ENCODE measurements around the gene SNX20. TPM values are rescaled to one million over a fixed set of nuclear protein-coding genes. Genes with fewer than 3 reads are reported as not detected.

SNX20 gene
- total and polyA plus RNA-seq, 2 of the 13 experiments (the other 11 are each of a cell fraction or from before 2014, with no cell fraction given) = not detected

- TF ChIP-seq TEAD3 (CRISPR knock-in tag; optimal IDR thresholded peaks at IDR 0.05; ENCODE audit: borderline replicate concordance) (peak; percentile 37), ZNF766 (CRISPR knock-in tag; IDR thresholded peaks at IDR 0.05; ENCODE audit: borderline replicate concordance) (no peak), TGIF2 (CRISPR knock-in tag; IDR thresholded peaks at IDR 0.05) (no peak), ZNF33B (CRISPR knock-in tag; IDR thresholded peaks at IDR 0.05) (no peak), ZBTB26 (CRISPR knock-in tag; IDR thresholded peaks at IDR 0.05; ENCODE audit: borderline replicate concordance) (no peak), SP1 (IDR thresholded peaks at IDR 0.05) (no peak), SP1 (CRISPR knock-in tag; IDR thresholded peaks at IDR 0.05) (no peak), NAIF1 (CRISPR knock-in tag; IDR thresholded peaks at IDR 0.05; ENCODE audit: borderline replicate concordance) (no peak), ZNF460 (CRISPR knock-in tag; IDR thresholded peaks at IDR 0.05; ENCODE audit: borderline replicate concordance) (no peak), SATB2 (CRISPR knock-in tag; IDR thresholded peaks at IDR 0.05) (no peak), ZEB1 (IDR thresholded peaks at IDR 0.05; ENCODE audit: insufficient replicate concordance, low read depth) (no peak), ZNF275 (CRISPR knock-in tag; IDR thresholded peaks at IDR 0.05; ENCODE audit: borderline replicate concordance) (no peak), FOXA3 (CRISPR knock-in tag; IDR thresholded peaks at IDR 0.05) (peak; percentile 72), CREB3 (CRISPR knock-in tag; IDR thresholded peaks at IDR 0.05) (no peak), ZNF574 (CRISPR knock-in tag; IDR thresholded peaks at IDR 0.05) (no peak), ZNF101 (CRISPR knock-in tag; IDR thresholded peaks at IDR 0.05; ENCODE audit: borderline replicate concordance, low read depth) (no peak), SP2 (CRISPR knock-in tag; IDR thresholded peaks at IDR 0.05) (no peak), FOXP1 (IDR thresholded peaks at IDR 0.05) (no peak), FOXP1 (CRISPR knock-in tag; IDR thresholded peaks at IDR 0.05) (peak; percentile 50; the same call in 1 of the 2 replicates), JARID2 (CRISPR knock-in tag; IDR thresholded peaks at IDR 0.05; ENCODE audit: insufficient replicate concordance) (no peak), HHEX (CRISPR knock-in tag; IDR thresholded peaks at IDR 0.05) (no peak)
- TF ChIP-seq, protein P1, sequence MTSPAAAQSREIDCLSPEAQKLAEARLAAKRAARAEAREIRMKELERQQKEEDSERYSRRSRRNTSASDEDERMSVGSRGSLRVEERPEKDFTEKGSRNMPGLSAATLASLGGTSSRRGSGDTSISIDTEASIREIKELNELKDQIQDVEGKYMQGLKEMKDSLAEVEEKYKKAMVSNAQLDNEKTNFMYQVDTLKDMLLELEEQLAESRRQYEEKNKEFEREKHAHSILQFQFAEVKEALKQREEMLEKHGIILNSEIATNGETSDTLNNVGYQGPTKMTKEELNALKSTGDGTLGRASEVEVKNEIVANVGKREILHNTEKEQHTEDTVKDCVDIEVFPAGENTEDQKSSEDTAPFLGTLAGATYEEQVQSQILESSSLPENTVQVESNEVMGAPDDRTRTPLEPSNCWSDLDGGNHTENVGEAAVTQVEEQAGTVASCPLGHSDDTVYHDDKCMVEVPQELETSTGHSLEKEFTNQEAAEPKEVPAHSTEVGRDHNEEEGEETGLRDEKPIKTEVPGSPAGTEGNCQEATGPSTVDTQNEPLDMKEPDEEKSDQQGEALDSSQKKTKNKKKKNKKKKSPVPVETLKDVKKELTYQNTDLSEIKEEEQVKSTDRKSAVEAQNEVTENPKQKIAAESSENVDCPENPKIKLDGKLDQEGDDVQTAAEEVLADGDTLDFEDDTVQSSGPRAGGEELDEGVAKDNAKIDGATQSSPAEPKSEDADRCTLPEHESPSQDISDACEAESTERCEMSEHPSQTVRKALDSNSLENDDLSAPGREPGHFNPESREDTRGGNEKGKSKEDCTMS (CRISPR knock-in tag; conservative IDR thresholded peaks at IDR 0.05) = no peak
- TF ChIP-seq, protein P2, sequence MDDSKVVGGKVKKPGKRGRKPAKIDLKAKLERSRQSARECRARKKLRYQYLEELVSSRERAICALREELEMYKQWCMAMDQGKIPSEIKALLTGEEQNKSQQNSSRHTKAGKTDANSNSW (CRISPR knock-in tag; IDR thresholded peaks at IDR 0.05; ENCODE audit: borderline replicate concordance) = no peak
Measured at GRCh38 chr16:50683689-50684374, 2.7 kb upstream of the SNX20 start (continued).

All from HepG2 (cell line).